ENCODE results near the gene SULT2A1.

- TF ChIP-seq, protein P1, sequence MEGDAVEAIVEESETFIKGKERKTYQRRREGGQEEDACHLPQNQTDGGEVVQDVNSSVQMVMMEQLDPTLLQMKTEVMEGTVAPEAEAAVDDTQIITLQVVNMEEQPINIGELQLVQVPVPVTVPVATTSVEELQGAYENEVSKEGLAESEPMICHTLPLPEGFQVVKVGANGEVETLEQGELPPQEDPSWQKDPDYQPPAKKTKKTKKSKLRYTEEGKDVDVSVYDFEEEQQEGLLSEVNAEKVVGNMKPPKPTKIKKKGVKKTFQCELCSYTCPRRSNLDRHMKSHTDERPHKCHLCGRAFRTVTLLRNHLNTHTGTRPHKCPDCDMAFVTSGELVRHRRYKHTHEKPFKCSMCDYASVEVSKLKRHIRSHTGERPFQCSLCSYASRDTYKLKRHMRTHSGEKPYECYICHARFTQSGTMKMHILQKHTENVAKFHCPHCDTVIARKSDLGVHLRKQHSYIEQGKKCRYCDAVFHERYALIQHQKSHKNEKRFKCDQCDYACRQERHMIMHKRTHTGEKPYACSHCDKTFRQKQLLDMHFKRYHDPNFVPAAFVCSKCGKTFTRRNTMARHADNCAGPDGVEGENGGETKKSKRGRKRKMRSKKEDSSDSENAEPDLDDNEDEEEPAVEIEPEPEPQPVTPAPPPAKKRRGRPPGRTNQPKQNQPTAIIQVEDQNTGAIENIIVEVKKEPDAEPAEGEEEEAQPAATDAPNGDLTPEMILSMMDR (IDR thresholded peaks at IDR 0.05) = no peak
- TF ChIP-seq POLR2AphosphoS5 (IDR thresholded peaks at IDR 0.05) (no peak), POLR2A (IDR thresholded peaks at IDR 0.05) (no peak)
Observed at GRCh38 chr19:47896019-47896418, 9.9 kb upstream of the SULT2A1 start.

Measured in gastroesophageal sphincter (tissue), 3 donors.